ENCODE results near the gene FSD1.
"Not testable (repeated sequence)": the region's sequence is repeated elsewhere in the genome, so short reads cannot be mapped to it uniquely, and the experiment has no call there.

The FSD1 gene

DNA sequence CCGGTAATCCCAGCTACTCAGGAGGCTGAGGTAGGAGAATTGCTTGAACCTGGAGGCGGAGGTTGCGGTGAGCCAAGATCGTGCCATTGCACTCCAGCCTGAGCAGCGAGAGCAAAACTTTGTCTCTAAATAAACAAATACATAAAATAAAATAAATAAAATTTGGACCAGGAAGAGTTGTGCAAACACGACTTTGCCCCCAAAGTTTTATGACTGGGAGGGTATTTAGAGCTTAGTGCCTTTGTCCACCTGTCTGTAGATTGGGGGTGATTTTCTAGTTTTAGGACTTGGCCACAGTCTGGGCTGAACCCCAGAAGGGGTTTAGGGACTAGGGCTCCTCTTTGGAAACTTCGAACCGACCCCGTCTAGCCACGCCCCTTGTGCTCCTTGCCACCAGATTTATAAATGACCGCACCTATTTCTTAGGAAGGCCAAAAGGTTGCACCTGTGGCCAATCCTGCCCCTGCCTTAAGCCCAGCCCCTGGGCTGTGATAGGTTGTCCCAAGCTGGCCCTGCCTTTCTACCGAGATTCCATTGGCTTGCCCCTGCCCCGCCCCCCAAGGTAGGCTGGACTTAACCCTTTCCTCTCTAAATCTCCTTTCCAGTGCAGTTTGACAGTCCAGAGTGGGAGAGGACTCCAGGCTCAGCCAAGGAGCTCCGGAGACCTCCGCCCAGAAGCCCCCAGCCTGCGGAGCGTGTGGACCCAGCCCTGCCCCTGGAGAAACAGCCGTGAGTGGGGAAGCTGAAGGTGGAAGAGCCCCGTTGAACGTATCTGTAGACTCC lies 20.0 kb upstream of the FSD1 start:
- no peak for DNase-seq (ENCODE audit: low read depth in 1 of 2, low spot score in 1 of 2)
- Histone ChIP-seq H3K4me3 (replicated peaks; ENCODE audit: insufficient read depth, low read length) (no peak overlapping the region), H3K27me3 (ENCODE audit: insufficient read depth, poor library complexity, severe bottlenecking) (peaks cover 16% of the 10 kb centered on the region), H3K27ac (replicated peaks) (no peak overlapping the region)
- no peak for TF ChIP-seq REST (IDR thresholded peaks at IDR 0.05; ENCODE audit: insufficient replicate concordance, low read depth)
- TF ChIP-seq POLR2AphosphoS5 (IDR thresholded peaks at IDR 0.05; ENCODE audit: low read depth), result no peak
- TF ChIP-seq CTCF (IDR thresholded peaks at IDR 0.05; ENCODE audit: insufficient read depth, low read length), result no peak
- no peak for TF ChIP-seq SPI1 (IDR thresholded peaks at IDR 0.05; ENCODE audit: borderline replicate concordance, low read depth)
- no peak for TF ChIP-seq GABPA (IDR thresholded peaks at IDR 0.05; ENCODE audit: low read depth)

DNA sequence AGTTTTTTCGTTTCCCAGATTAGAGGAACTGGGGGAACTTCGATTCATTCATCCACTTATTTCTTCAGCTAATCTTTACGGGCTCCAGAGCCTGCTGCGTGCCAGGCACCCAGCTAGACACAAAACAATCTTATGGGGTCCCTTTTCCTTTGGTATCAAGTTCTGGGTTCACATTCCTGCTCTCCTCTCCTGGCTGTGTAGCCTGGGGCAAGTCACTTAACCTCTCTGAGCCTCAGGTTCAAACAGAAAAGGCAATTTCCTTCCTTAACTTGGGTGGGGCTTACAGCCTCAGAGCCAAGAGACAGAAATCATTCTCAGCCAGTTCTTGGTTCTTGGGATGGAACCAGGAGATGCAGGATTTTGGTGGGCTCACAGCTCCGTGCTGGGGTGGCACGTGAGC lies 19.4 kb upstream of the FSD1 start:
- Histone ChIP-seq H3K27me3 (ENCODE audit: insufficient read depth, poor library complexity, severe bottlenecking) (peaks cover 10% of the 10 kb centered on the region), H3K27ac (replicated peaks) (no peak overlapping the region), H3K4me3 (replicated peaks; ENCODE audit: insufficient read depth, low read length) (no peak overlapping the region)
- no peak for DNase-seq (ENCODE audit: low read depth in 1 of 2, low spot score in 1 of 2)
- TF ChIP-seq GABPA (IDR thresholded peaks at IDR 0.05; ENCODE audit: low read depth) (no peak), REST (IDR thresholded peaks at IDR 0.05; ENCODE audit: insufficient replicate concordance, low read depth) (no peak), CTCF (IDR thresholded peaks at IDR 0.05; ENCODE audit: insufficient read depth, low read length) (no peak), POLR2AphosphoS5 (IDR thresholded peaks at IDR 0.05; ENCODE audit: low read depth) (no peak), SPI1 (IDR thresholded peaks at IDR 0.05; ENCODE audit: borderline replicate concordance, low read depth) (no peak)

DNA sequence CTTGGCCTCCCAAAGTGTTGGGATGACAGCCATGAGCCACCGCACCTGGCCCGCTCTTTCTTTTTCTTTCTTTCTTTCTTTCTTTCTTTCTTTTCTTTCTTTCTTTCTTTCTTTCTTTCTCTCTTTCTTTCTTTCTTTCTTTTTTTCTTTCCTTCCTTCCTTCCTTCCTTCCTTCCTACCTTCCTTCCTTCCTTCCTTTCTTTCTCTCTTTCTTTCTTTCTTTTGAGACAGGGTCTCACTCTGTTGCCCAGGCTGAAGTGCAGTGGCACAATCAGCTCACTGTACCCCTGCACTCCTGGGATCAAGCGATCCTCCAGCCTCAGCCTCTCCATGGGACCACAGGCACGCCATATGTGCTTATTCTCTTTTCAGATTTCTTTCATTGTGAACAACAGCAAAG lies 18.3 kb upstream of the FSD1 start:
- not testable (repeated sequence) for H3K4me3 ChIP-seq (replicated peaks; ENCODE audit: insufficient read depth, low read length); DNase-seq (ENCODE audit: low read depth in 1 of 2, low spot score in 1 of 2); H3K27ac ChIP-seq (replicated peaks); H3K27me3 ChIP-seq (ENCODE audit: insufficient read depth, poor library complexity, severe bottlenecking)

- Histone ChIP-seq H3K4me3 (replicated peaks; ENCODE audit: insufficient read depth, low read length) (no peak overlapping the region), H3K27me3 (ENCODE audit: insufficient read depth, poor library complexity, severe bottlenecking) (no peaks in the 10 kb centered on the region), H3K27ac (replicated peaks) (no peak overlapping the region)
- TF ChIP-seq REST (IDR thresholded peaks at IDR 0.05; ENCODE audit: insufficient replicate concordance, low read depth) (no peak), GABPA (IDR thresholded peaks at IDR 0.05; ENCODE audit: low read depth) (no peak), CTCF (IDR thresholded peaks at IDR 0.05; ENCODE audit: insufficient read depth, low read length) (no peak), SPI1 (IDR thresholded peaks at IDR 0.05; ENCODE audit: borderline replicate concordance, low read depth) (no peak), POLR2AphosphoS5 (IDR thresholded peaks at IDR 0.05; ENCODE audit: low read depth) (no peak)
- no peak for DNase-seq (ENCODE audit: low read depth in 1 of 2, low spot score in 1 of 2)
Observed at GRCh38 chr19:4288091-4288777, 16.2 kb upstream of the FSD1 start.
